ENCODE data around the gene TBC1D22A. TPM values are rescaled to one million over a fixed set of nuclear protein-coding genes. Genes with fewer than 3 reads are reported as not detected.
"Not testable (repeated sequence)": the region's sequence is repeated elsewhere in the genome, so short reads cannot be mapped to it uniquely, and the experiment has no call there.

The TBC1D22A gene
- total RNA-seq, 1 donor from 2014 or later = 14.3 TPM

DNA sequence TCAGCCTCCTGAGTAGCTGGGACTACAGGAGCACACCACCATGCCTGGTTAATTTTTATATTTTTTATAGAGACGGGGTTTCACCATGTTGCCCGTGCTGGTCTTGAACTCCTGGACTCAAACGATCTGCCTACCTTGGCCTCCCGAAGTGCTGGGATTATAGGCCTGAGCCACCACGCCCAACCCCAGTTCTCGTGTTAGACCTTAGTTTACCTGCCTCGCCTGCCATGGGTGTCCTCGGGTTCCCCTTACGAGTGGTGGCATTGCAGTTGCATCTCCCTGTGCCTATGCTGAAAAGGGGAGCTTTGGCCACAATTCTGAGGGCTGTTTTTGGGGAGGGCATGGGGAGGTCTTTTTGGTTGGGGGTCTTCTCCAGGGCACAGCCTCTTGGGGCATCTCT is 18.8 kb downstream of the TBC1D22A start:
- H3K9me3 Mint-ChIP-seq = no peaks in the 10 kb centered on the region
- H3K27me3 Mint-ChIP-seq (ENCODE audit: low read depth) = no peaks in the 10 kb centered on the region
- no peak overlapping the region for H3K27ac Mint-ChIP-seq (ENCODE audit: unreplicated experiment)
- H3K4me3 Mint-ChIP-seq = no peak overlapping the region
- DNase-seq (ENCODE audit: low read depth, low spot score) = no peak
- TF ChIP-seq, protein P1, sequence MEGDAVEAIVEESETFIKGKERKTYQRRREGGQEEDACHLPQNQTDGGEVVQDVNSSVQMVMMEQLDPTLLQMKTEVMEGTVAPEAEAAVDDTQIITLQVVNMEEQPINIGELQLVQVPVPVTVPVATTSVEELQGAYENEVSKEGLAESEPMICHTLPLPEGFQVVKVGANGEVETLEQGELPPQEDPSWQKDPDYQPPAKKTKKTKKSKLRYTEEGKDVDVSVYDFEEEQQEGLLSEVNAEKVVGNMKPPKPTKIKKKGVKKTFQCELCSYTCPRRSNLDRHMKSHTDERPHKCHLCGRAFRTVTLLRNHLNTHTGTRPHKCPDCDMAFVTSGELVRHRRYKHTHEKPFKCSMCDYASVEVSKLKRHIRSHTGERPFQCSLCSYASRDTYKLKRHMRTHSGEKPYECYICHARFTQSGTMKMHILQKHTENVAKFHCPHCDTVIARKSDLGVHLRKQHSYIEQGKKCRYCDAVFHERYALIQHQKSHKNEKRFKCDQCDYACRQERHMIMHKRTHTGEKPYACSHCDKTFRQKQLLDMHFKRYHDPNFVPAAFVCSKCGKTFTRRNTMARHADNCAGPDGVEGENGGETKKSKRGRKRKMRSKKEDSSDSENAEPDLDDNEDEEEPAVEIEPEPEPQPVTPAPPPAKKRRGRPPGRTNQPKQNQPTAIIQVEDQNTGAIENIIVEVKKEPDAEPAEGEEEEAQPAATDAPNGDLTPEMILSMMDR (conservative IDR thresholded peaks at IDR 0.05) = no peak
- H3K4me1 Mint-ChIP-seq = peaks cover 7% of the 10 kb centered on the region
- peaks cover 2% of the 10 kb centered on the region for H3K36me3 Mint-ChIP-seq (ENCODE audit: low read depth)

DNA sequence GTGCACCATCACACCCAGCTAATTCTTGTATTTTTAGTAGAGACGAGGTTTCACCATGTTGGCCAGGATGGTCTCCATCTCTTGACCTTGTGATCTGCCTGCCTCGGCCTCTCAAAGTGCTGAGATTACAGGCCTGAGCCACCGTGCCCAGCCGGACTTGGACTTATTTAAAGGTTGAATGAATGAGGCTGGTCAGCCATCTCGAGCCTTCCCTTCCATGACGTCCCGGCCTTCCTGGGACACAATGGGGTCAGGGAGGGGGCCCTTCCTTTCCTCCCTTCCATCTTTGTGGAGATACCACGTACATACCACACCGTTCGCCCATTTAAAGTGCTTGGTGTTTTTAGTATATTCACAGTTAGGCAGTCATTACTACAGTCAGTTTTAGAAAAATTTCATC is 19.8 kb downstream of the TBC1D22A start:
- H3K27ac Mint-ChIP-seq (ENCODE audit: unreplicated experiment); H3K27me3 Mint-ChIP-seq (ENCODE audit: low read depth); H3K9me3 Mint-ChIP-seq; H3K4me3 Mint-ChIP-seq; H3K36me3 Mint-ChIP-seq (ENCODE audit: low read depth); DNase-seq (ENCODE audit: low read depth, low spot score); H3K4me1 Mint-ChIP-seq: not testable (repeated sequence)

- H3K36me3 Mint-ChIP-seq (ENCODE audit: low read depth) = peaks cover 4% of the 10 kb centered on the region
- no peak overlapping the region for H3K4me3 Mint-ChIP-seq
- H3K27ac Mint-ChIP-seq (ENCODE audit: unreplicated experiment) = no peak overlapping the region
- no peaks in the 10 kb centered on the region for H3K9me3 Mint-ChIP-seq
- no peaks in the 10 kb centered on the region for H3K27me3 Mint-ChIP-seq (ENCODE audit: low read depth)
- TF ChIP-seq, protein P1 (conservative IDR thresholded peaks at IDR 0.05) = no peak
- no peaks in the 10 kb centered on the region for H3K4me1 Mint-ChIP-seq
- DNase-seq (ENCODE audit: low read depth, low spot score) = no peak
Measured at GRCh38 chr22:46783721-46784120, 21.3 kb downstream of the TBC1D22A start.

DNA sequence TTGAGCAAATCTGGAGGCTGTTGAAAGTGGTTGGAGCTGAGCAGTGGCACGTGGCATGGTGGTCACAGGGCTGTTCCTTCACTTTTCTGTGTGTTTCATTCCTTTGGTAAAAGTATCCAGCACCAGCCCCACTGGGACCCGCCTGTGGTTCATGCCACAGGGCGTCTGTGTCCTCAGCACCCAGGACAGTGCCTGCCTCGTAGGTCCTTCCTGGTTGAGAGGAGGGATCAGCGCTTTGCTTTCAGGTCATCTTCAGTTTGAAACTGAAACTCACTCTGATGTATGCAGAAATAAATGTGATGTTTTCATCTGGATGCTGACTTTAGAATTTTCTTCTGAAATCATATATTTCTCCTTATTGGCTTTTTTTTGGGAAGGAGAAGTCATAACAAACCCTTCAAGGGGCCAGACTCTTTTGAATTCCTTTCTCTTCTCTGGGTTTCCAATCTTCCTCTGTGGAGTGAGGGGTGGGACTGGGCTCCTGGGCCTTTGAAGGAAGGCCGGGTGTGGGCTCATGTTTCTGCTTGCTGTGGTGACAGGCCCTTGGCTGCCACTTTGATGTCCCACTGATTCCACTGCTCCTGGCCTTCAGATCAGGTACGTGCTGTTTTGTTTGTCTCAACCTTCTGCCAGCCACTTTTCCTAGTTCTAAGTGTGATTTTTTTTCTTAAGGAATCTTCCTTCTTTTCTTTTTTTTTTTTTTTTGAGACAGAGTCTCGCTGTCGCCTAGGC is 26.2 kb downstream of the TBC1D22A start:
- no peak for DNase-seq (ENCODE audit: low read depth, low spot score)
- Mint-ChIP-seq H3K4me1 (no peaks in the 10 kb centered on the region), H3K27ac (ENCODE audit: unreplicated experiment) (no peak overlapping the region), H3K27me3 (ENCODE audit: low read depth) (no peaks in the 10 kb centered on the region), H3K36me3 (ENCODE audit: low read depth) (peaks cover 4% of the 10 kb centered on the region), H3K4me3 (no peak overlapping the region), H3K9me3 (no peaks in the 10 kb centered on the region)
- TF ChIP-seq, protein P1 (conservative IDR thresholded peaks at IDR 0.05) = no peak

- no peak for DNase-seq (ENCODE audit: low read depth, low spot score)
- H3K4me3 Mint-ChIP-seq = no peak overlapping the region
- H3K4me1 Mint-ChIP-seq = no peaks in the 10 kb centered on the region
- H3K27ac Mint-ChIP-seq (ENCODE audit: unreplicated experiment) = no peak overlapping the region
- H3K36me3 Mint-ChIP-seq (ENCODE audit: low read depth) = peaks cover 4% of the 10 kb centered on the region
- no peaks in the 10 kb centered on the region for H3K27me3 Mint-ChIP-seq (ENCODE audit: low read depth)
- H3K9me3 Mint-ChIP-seq = no peaks in the 10 kb centered on the region
- TF ChIP-seq, protein P1 (conservative IDR thresholded peaks at IDR 0.05) = no peak
Measured at GRCh38 chr22:46789992-46790391, 27.5 kb downstream of the TBC1D22A start.

DNA sequence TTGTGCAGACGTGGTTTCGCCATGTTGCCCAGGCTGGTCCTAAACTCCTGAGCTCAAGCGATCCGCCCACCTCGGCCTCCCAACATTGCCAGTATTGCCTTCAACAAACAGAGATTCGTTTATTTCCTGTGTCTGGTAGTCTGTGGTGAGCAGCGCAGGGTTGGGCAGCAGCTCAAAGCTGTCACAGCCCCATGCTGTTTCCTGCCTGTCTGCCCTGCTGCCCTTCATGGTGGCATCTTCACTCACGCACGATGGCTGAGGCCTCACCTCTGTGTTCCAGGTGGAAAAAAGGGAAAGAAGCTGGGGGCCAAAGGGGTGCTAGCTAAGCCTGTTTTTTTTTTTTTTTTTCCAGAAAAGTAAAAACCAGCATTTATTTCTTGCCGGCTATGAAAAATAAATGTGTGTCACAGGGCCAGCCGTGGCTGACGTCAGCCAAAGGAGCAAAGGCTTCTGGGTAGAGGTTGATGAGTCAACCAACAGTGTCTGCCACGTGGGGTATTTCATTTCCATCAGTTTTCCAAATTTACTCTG is 28.8 kb downstream of the TBC1D22A start:
- no peak for DNase-seq (ENCODE audit: low read depth, low spot score)
- Mint-ChIP-seq H3K36me3 (ENCODE audit: low read depth) (peaks cover 2% of the 10 kb centered on the region), H3K9me3 (no peaks in the 10 kb centered on the region), H3K27ac (ENCODE audit: unreplicated experiment) (no peak overlapping the region), H3K27me3 (ENCODE audit: low read depth) (no peaks in the 10 kb centered on the region), H3K4me3 (no peak overlapping the region), H3K4me1 (no peaks in the 10 kb centered on the region)
- TF ChIP-seq, protein P1 (conservative IDR thresholded peaks at IDR 0.05) = no peak

All from neural crest cell (in vitro differentiated cells).